ENCODE results near the gene AOC3. TPM values are rescaled to one million over a fixed set of nuclear protein-coding genes. Genes with fewer than 3 reads are reported as not detected.
"Not testable (repeated sequence)": the region's sequence is repeated elsewhere in the genome, so short reads cannot be mapped to it uniquely, and the experiment has no call there.

The AOC3 gene
- total and polyA plus RNA-seq, 12 donors = 21.6 to 133 (median 81.1) TPM

DNA sequence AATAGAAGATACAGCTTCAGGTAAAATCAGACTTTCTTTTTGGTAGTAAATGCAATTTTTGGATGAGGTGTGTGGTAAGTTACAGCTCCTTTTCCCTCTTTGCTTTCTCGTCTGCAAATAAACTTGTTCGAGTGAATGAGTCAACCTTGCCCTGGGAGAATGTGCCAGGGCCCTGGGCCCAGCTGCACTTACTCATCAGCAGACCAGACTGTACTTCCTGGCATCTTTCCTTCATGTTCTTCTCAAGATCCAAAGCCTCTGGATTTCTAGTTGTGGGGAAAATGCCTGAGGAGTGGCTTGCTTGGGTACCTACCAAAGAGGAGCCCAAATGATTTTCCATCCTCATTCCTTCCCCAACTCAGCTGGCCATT is 44.2 kb downstream of the AOC3 start:
- Histone ChIP-seq H3K27ac (peak overlapping the region in 1 of 5 donors; percentile 47), H3K9me3 (replicated peaks in 1 of 3) (no peaks in the 10 kb centered on the region), H3K36me3 (replicated peaks in 1 of 2) (no peaks in the 10 kb centered on the region), H3K4me1 (replicated peaks in 1 of 2) (peaks cover 11 to 13% of the 10 kb centered on the region in 2 donors), H3K4me3 (no peak overlapping the region), H3K27me3 (no peaks in the 10 kb centered on the region)
- intact Hi-C loops (cut with DNase I) = no loop called here
- TF ChIP-seq POLR2A (IDR thresholded peaks at IDR 0.05) = no peak
- TF ChIP-seq, protein P1, sequence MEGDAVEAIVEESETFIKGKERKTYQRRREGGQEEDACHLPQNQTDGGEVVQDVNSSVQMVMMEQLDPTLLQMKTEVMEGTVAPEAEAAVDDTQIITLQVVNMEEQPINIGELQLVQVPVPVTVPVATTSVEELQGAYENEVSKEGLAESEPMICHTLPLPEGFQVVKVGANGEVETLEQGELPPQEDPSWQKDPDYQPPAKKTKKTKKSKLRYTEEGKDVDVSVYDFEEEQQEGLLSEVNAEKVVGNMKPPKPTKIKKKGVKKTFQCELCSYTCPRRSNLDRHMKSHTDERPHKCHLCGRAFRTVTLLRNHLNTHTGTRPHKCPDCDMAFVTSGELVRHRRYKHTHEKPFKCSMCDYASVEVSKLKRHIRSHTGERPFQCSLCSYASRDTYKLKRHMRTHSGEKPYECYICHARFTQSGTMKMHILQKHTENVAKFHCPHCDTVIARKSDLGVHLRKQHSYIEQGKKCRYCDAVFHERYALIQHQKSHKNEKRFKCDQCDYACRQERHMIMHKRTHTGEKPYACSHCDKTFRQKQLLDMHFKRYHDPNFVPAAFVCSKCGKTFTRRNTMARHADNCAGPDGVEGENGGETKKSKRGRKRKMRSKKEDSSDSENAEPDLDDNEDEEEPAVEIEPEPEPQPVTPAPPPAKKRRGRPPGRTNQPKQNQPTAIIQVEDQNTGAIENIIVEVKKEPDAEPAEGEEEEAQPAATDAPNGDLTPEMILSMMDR (IDR thresholded peaks at IDR 0.05) = no peak
- 4 to 20% (median 11%) methylated on average over 2 of the region's 2 CpGs for WGBS, 4 donors
- DNase-seq = peak; percentile 27 to 82 (median 71)

DNA sequence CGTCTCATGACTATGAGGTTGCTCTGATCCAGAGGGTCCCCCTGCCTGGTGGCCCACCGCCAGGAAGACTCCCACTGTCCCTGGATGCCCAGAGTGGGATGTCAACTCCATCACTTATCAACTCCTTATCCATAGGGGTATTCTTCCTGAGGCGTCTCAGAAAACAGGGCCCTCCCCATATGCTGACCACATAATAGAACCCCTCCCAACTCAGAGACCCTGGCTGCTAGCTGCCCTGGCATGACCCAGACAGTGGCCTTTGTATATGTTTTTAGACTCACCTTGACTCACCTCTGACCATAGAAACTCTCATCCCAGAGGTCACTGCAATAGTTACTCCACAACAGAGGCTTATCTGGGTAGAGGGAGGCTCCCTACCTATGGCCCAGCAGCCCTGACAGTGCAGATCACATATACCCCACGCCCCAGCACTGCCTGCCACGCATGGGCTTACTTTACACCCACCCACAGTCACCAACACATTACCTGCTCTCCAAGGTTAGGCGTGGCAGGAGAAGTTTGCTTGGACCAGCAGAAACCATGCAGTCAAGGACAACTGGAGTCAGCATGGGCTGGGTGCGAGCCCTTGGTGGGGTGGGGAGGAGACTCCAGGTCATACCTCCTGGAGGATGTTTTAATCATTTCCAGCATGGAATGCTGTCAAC is 47.3 kb downstream of the AOC3 start:
- 77 to 93% (median 81%) methylated on average over 4 to 7 of the region's 7 CpGs for WGBS, 4 donors
- TF ChIP-seq POLR2A (IDR thresholded peaks at IDR 0.05) = no peak
- TF ChIP-seq, protein P1 (IDR thresholded peaks at IDR 0.05) = no peak
- Histone ChIP-seq H3K27me3 (no peaks in the 10 kb centered on the region), H3K4me3 (no peak overlapping the region), H3K27ac (no peak overlapping the region), H3K36me3 (replicated peaks in 1 of 2) (no peaks in the 10 kb centered on the region), H3K4me1 (replicated peaks in 1 of 2) (peaks cover 11 to 13% of the 10 kb centered on the region in 2 donors), H3K9me3 (replicated peaks in 1 of 3) (no peaks in the 10 kb centered on the region)
- no peak for DNase-seq
- intact Hi-C loops (cut with DNase I) = no loop called here

DNA sequence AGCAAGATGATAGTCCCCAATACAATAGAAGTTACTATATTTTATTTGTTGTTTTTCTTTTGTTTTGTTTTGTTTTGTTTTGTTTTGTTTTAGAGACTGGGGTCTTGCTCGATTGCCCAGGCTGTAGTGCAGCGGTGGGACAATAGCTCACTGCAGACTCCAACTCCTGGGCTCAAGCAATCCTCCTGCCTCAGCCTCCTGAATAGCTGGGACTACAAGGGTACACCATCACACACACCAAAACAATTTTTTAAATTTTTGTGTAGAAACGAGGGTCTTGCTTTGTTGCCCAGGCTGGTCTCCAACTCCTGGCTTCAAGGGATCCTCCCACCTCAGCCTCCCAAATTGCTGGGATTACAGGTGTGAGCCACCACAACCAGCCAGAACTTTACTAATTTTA is 49.0 kb downstream of the AOC3 start:
- H3K27me3 ChIP-seq; DNase-seq; H3K4me3 ChIP-seq; intact Hi-C loops (cut with DNase I); H3K27ac ChIP-seq; H3K4me1 ChIP-seq (replicated peaks in 1 of 2); H3K36me3 ChIP-seq (replicated peaks in 1 of 2); H3K9me3 ChIP-seq (replicated peaks in 1 of 3): not testable (repeated sequence)
- 67 to 90% (median 75%) methylated on average over 3 of the region's 3 CpGs for WGBS, 4 donors

DNA sequence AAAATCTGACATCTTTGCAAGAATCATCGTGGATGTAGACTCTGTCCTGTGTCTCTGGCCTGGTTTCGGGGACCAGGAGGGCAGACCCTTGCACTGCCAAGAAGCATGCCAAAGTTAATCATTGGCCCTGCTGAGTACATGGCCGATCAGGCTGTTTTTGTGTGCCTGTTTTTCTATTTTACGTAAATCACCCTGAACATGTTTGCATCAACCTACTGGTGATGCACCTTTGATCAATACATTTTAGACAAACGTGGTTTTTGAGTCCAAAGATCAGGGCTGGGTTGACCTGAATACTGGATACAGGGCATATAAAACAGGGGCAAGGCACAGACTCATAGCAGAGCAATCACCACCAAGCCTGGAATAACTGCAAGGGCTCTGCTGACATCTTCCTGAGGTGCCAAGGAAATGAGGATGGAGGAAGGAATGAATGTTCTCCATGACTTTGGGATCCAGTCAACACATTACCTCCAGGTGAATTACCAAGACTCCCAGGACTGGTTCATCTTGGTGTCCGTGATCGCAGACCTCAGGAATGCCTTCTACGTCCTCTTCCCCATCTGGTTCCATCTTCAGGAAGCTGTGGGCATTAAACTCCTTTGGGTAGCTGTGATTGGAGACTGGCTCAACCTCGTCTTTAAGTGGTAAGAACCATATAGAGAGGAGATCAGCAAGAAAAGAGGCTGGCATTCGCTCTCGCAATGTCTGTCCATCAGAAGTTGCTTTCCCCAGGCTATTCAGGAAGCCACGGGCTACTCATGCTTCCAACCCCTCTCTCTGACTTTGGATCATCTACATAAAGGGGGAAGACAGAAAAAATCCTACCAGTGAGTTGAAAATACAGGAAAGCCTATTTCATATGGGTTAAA is 49.7 kb downstream of the AOC3 start, which contains the start of gene G6PC1:
Gene G6PC1 (plus strand): TSS at position 340 of the 872 bp plus-strand sequence. CDS start 78 bp downstream, at position 418.
- DNase-seq = no peak
- Histone ChIP-seq H3K4me1 (replicated peaks in 1 of 2) (no peaks in the 10 kb centered on the region), H3K27me3 (no peaks in the 10 kb centered on the region), H3K36me3 (replicated peaks in 1 of 2) (no peaks in the 10 kb centered on the region), H3K4me3 (no peak within 1 kb of the TSS), H3K9me3 (replicated peaks in 1 of 3) (no peaks in the 10 kb centered on the region), H3K27ac (no peak within 1 kb of the TSS)
- WGBS, 4 donors = 78 to 85% (median 80%) methylated on average over 12 of the region's 12 CpGs
- intact Hi-C loops (cut with DNase I) = no loop called here
- TF ChIP-seq, protein P1 (IDR thresholded peaks at IDR 0.05) = no peak
- no peak for TF ChIP-seq POLR2A (IDR thresholded peaks at IDR 0.05)

Measured in adrenal gland (tissue), 12 donors.